Activated naive CD4-positive, alpha-beta T cell treated with anti-CD3 and anti-CD28 coated beads, Interleukin-2, amount 10 ng/mL, durations not matched to agents 7 days and 5 days (primary cell): Measurements from ENCODE around the gene USP47.

Experiments
- CTCF ChIA-PET: fragments of 350-600 bp; sonication (Branson Sonifier 250); formaldehyde crosslinking; loops from one replicate; lab custom pipeline; 2021; ENCODE audit warnings: antibody characterized with exemption; lab: Charles Lee
- DNase-seq: peaks from one replicate; pipeline ENCODE4 v3.0.0-alpha.2; 2020
- H3K27ac Mint-ChIP-seq: one replicate; pipeline ENCODE4 v1.8.0; 2021; ENCODE audit warnings: mild to moderate bottlenecking, moderate library complexity, mixed read lengths
- H3K27me3 Mint-ChIP-seq: one replicate; pipeline ENCODE4 v1.8.0; 2021; ENCODE audit warnings: mild to moderate bottlenecking, mixed read lengths
- H3K36me3 Mint-ChIP-seq: one replicate; pipeline ENCODE4 v1.8.0; 2021; ENCODE audit warnings: mixed read lengths
- H3K4me1 Mint-ChIP-seq: one replicate; pipeline ENCODE4 v1.8.0; 2021; ENCODE audit warnings: mixed read lengths
- H3K4me3 Mint-ChIP-seq: one replicate; pipeline ENCODE4 v1.8.0; 2021; ENCODE audit warnings: mild to moderate bottlenecking, moderate library complexity, mixed read lengths
- H3K9me3 Mint-ChIP-seq: one replicate; pipeline ENCODE4 v1.8.0; 2021; ENCODE audit warnings: mixed read lengths

USP47 gene

GRCh38 chr11:11965656-11966353, 124.0 kb downstream of the USP47 start:
- Mint-ChIP-seq H3K27me3 (peaks cover 42% of the 10 kb centered on the region), H3K27ac (no peak overlapping the region), H3K4me3 (no peak overlapping the region), H3K36me3 (peaks cover 11% of the 10 kb centered on the region), H3K9me3 (peaks cover 9% of the 10 kb centered on the region), H3K4me1 (peaks cover 17% of the 10 kb centered on the region)
- DNase-seq, result no peak
- CTCF ChIA-PET, result interaction anchor here (0.9 to 2.6 kb wide), 10 partner anchors 9 to 316 kb away, joined by 3 to 13 read pairs (median 4); no protein-coding TSS in a partner anchor

GRCh38 chr11:11966354-11966741, 124.6 kb downstream of the USP47 start:
- Mint-ChIP-seq H3K9me3 (peaks cover 5% of the 10 kb centered on the region), H3K4me1 (peaks cover 11% of the 10 kb centered on the region), H3K4me3 (no peak overlapping the region), H3K36me3 (peaks cover 7% of the 10 kb centered on the region), H3K27ac (no peak overlapping the region), H3K27me3 (peaks cover 42% of the 10 kb centered on the region)
- CTCF ChIA-PET, result interaction anchor here (0.8 to 2.6 kb wide), 15 partner anchors 8 to 316 kb away, joined by 3 to 13 read pairs (median 4); no protein-coding TSS in a partner anchor
- no peak for DNase-seq

GRCh38 chr11:11966826-11967668, 125.3 kb downstream of the USP47 start:
- Mint-ChIP-seq H3K36me3 (peaks cover 5% of the 10 kb centered on the region), H3K4me3 (no peak overlapping the region), H3K27ac (no peak overlapping the region), H3K4me1 (peaks cover 5% of the 10 kb centered on the region), H3K27me3 (peaks cover 43% of the 10 kb centered on the region), H3K9me3 (peaks cover 2% of the 10 kb centered on the region)
- CTCF ChIA-PET, result interaction anchor here (0.7 to 2.6 kb wide), 25 partner anchors 9 to 315 kb away, joined by 3 to 13 read pairs (median 4); no protein-coding TSS in a partner anchor
- peak; percentile 86 for DNase-seq

GRCh38 chr11:11967669-11968510, 126.1 kb downstream of the USP47 start:
- no peaks in the 10 kb centered on the region for H3K4me1 Mint-ChIP-seq

GRCh38 chr11:11968511-11969280, 126.9 kb downstream of the USP47 start:
- no peaks in the 10 kb centered on the region for H3K36me3 Mint-ChIP-seq
- CTCF ChIA-PET, result interaction anchor here (0.6 kb wide), 1 partner anchor 1247 kb away, joined by 3 read pairs; no protein-coding TSS in a partner anchor

More at GRCh38 chr11:11967669-11968510, 126.1 kb downstream of the USP47 start:
- CTCF ChIA-PET, result interaction anchor here (0.8 to 2.0 kb wide), 10 partner anchors 12 to 314 kb away, joined by 3 to 8 read pairs (median 4); no protein-coding TSS in a partner anchor
- Mint-ChIP-seq H3K27me3 (peaks cover 51% of the 10 kb centered on the region), H3K27ac (no peak overlapping the region), H3K4me3 (no peak overlapping the region), H3K9me3 (no peaks in the 10 kb centered on the region), H3K36me3 (no peaks in the 10 kb centered on the region)
- no peak for DNase-seq

GRCh38 chr11:11969380-11970215, 127.8 kb downstream of the USP47 start:
- CTCF ChIA-PET, result no interaction called here
- Mint-ChIP-seq H3K4me1 (peaks cover 3% of the 10 kb centered on the region), H3K4me3 (no peak overlapping the region), H3K27ac (no peak overlapping the region), H3K36me3 (no peaks in the 10 kb centered on the region), H3K9me3 (no peaks in the 10 kb centered on the region), H3K27me3 (peaks cover 50% of the 10 kb centered on the region)
- DNase-seq, result no peak

More at GRCh38 chr11:11968511-11969280, 126.9 kb downstream of the USP47 start:
- H3K9me3 Mint-ChIP-seq, result no peaks in the 10 kb centered on the region
- H3K27ac Mint-ChIP-seq, result no peak overlapping the region
- no peak for DNase-seq
- no peak overlapping the region for H3K4me3 Mint-ChIP-seq
- no peaks in the 10 kb centered on the region for H3K4me1 Mint-ChIP-seq
- H3K27me3 Mint-ChIP-seq, result peaks cover 54% of the 10 kb centered on the region

GRCh38 chr11:11970556-11970955, 128.8 kb downstream of the USP47 start:
- Mint-ChIP-seq H3K27ac (no peak overlapping the region), H3K9me3 (no peaks in the 10 kb centered on the region), H3K4me1 (peaks cover 12% of the 10 kb centered on the region), H3K36me3 (no peaks in the 10 kb centered on the region), H3K4me3 (no peak overlapping the region), H3K27me3 (peaks cover 41% of the 10 kb centered on the region)
- DNase-seq, result no peak
- CTCF ChIA-PET, result interaction anchor here (0.9 kb wide), 1 partner anchor 318 kb away, joined by 3 read pairs; no protein-coding TSS in a partner anchor

GRCh38 chr11:11971906-11972547, 130.3 kb downstream of the USP47 start:
- Mint-ChIP-seq H3K27me3 (peaks cover 33% of the 10 kb centered on the region), H3K9me3 (no peaks in the 10 kb centered on the region), H3K4me3 (no peak overlapping the region), H3K27ac (no peak overlapping the region), H3K36me3 (no peaks in the 10 kb centered on the region), H3K4me1 (peaks cover 12% of the 10 kb centered on the region)
- CTCF ChIA-PET, result interaction anchor here (0.9 to 1.3 kb wide), 4 partner anchors 12 to 173 kb away, joined by 3 to 4 read pairs (median 3); no protein-coding TSS in a partner anchor
- no peak for DNase-seq

- H3K4me1 Mint-ChIP-seq, result peaks cover 12% of the 10 kb centered on the region
- no peak for DNase-seq
These were observed 131.1 kb downstream of the USP47 start for GRCh38 chr11:11972730-11973341.

GRCh38 chr11:11973361-11973800, 131.6 kb downstream of the USP47 start:
- Mint-ChIP-seq H3K27ac (no peak overlapping the region), H3K4me1 (peaks cover 12% of the 10 kb centered on the region), H3K9me3 (no peaks in the 10 kb centered on the region), H3K36me3 (no peaks in the 10 kb centered on the region), H3K4me3 (no peak overlapping the region), H3K27me3 (peaks cover 31% of the 10 kb centered on the region)
- DNase-seq, result no peak
- CTCF ChIA-PET, result no interaction called here

More at GRCh38 chr11:11972730-11973341, 131.1 kb downstream of the USP47 start:
- CTCF ChIA-PET, result no interaction called here
- Mint-ChIP-seq H3K36me3 (no peaks in the 10 kb centered on the region), H3K27me3 (peaks cover 32% of the 10 kb centered on the region), H3K27ac (no peak overlapping the region), H3K9me3 (no peaks in the 10 kb centered on the region), H3K4me3 (no peak overlapping the region)

GRCh38 chr11:11973866-11974265, 132.1 kb downstream of the USP47 start:
- Mint-ChIP-seq H3K4me3 (no peak overlapping the region), H3K27ac (no peak overlapping the region), H3K4me1 (peaks cover 12% of the 10 kb centered on the region), H3K36me3 (no peaks in the 10 kb centered on the region), H3K9me3 (no peaks in the 10 kb centered on the region), H3K27me3 (peaks cover 29% of the 10 kb centered on the region)
- CTCF ChIA-PET, result no interaction called here
- DNase-seq, result no peak
